WTC11 (cell line): ENCODE data around the gene MYBPH. TPM values are rescaled to one million over a fixed set of nuclear protein-coding genes. Genes with fewer than 3 reads are reported as not detected.
A peak's percentile ranks its signal among the peaks of the same experiment; 100 is the strongest.

Experiments
- ATAC-seq: fragments of 200-7000 bp; cut with Tn5 transposase; 2 replicates; pipeline ENCODE4 v1.10.0; 2021; ENCODE audit warnings: mild to moderate bottlenecking, moderate library complexity
- CTCF ChIA-PET: fragments of 300-600 bp; sonication (Branson Sonifier 250); formaldehyde crosslinking; loops from one replicate; lab custom pipeline; 2021; ENCODE audit warnings: antibody characterized with exemption; lab: Charles Lee
- POLR2A ChIA-PET: fragments of 350-600 bp; sonication (Branson Sonifier 250); formaldehyde crosslinking; loops from one replicate; lab custom pipeline; 2021; ENCODE audit warnings: antibody characterized with exemption; lab: Charles Lee
- DNase-seq: peaks from one replicate; pipeline ENCODE4 v3.0.0; 2021; ENCODE audit warnings: low spot score
- H3K27ac Mint-ChIP-seq: 2 replicates; pipeline ENCODE4 v1.8.0; 2021; ENCODE audit warnings: mixed read lengths
- H3K27me3 Mint-ChIP-seq: 2 replicates; pipeline ENCODE4 v1.8.0; 2021; ENCODE audit warnings: low read depth, mild to moderate bottlenecking, moderate library complexity, mixed read lengths
- H3K36me3 Mint-ChIP-seq: 2 replicates; pipeline ENCODE4 v1.8.0; 2021; ENCODE audit warnings: mixed read lengths
- H3K4me1 Mint-ChIP-seq: 2 replicates; pipeline ENCODE4 v1.8.0; 2022; ENCODE audit warnings: mixed read lengths
- H3K4me3 Mint-ChIP-seq: 2 replicates; pipeline ENCODE4 v1.8.0; 2021; ENCODE audit warnings: mild to moderate bottlenecking, moderate library complexity, mixed read lengths
- H3K9me3 Mint-ChIP-seq: 2 replicates; pipeline ENCODE4 v1.8.0; 2021; ENCODE audit warnings: mixed read lengths
- AR ChIP-seq: fragments of 250-450 bp; sonication (Bioruptor Pico); IDR thresholded peaks from 2 replicates; pipeline ENCODE4 v1.9.0; 2021; ENCODE audit warnings: mild to moderate bottlenecking
- ARID4B ChIP-seq: sonication (generic); formaldehyde crosslinking; IDR thresholded peaks from 2 replicates; pipeline ENCODE4 v1.8.0; 2023; ENCODE audit warnings: missing genetic modification reagents, mild to moderate bottlenecking, borderline replicate concordance
- CREB1 ChIP-seq: sonication (generic); formaldehyde crosslinking; IDR thresholded peaks from 2 replicates; pipeline ENCODE4 v1.8.0; 2023; ENCODE audit warnings: mild to moderate bottlenecking, missing genetic modification reagents
- ELF4 ChIP-seq: sonication (generic); formaldehyde crosslinking; IDR thresholded peaks from 2 replicates; pipeline ENCODE4 v1.8.1; 2022; ENCODE audit warnings: low read depth, mild to moderate bottlenecking, moderate library complexity, missing genetic modification reagents
- ERG ChIP-seq: fragments of 250-450 bp; sonication (Bioruptor Pico); IDR thresholded peaks from 2 replicates; pipeline ENCODE4 v1.8.0; 2021; ENCODE audit warnings: mild to moderate bottlenecking
- FOXK1 ChIP-seq: sonication (generic); formaldehyde crosslinking; IDR thresholded peaks from 2 replicates; pipeline ENCODE4 v1.8.0; 2022; ENCODE audit warnings: mild to moderate bottlenecking, moderate library complexity, missing genetic modification reagents
- HMGXB4 ChIP-seq: sonication (generic); formaldehyde crosslinking; IDR thresholded peaks from 2 replicates; pipeline ENCODE4 v1.8.1; 2023; ENCODE audit warnings: mild to moderate bottlenecking, moderate library complexity, missing genetic modification reagents
- NFATC4 ChIP-seq: fragments of 250-450 bp; sonication (Bioruptor Pico); IDR thresholded peaks from 2 replicates; pipeline ENCODE4 v1.9.0; 2021; ENCODE audit warnings: mild to moderate bottlenecking
- NFE2L1 ChIP-seq: sonication (generic); formaldehyde crosslinking; IDR thresholded peaks from 2 replicates; pipeline ENCODE4 v1.8.1; 2023; ENCODE audit warnings: missing genetic modification reagents
- NR2C2 ChIP-seq: sonication (generic); formaldehyde crosslinking; IDR thresholded peaks from 2 replicates; pipeline ENCODE4 v1.8.0; 2022; ENCODE audit warnings: mild to moderate bottlenecking, missing genetic modification reagents
- PRRX2 ChIP-seq: fragments of 250-450 bp; sonication (Bioruptor Pico); IDR thresholded peaks from 2 replicates; pipeline ENCODE4 v1.8.0; 2021; ENCODE audit warnings: mild to moderate bottlenecking
- SMAD4 ChIP-seq: sonication (generic); formaldehyde crosslinking; IDR thresholded peaks from 2 replicates; pipeline ENCODE4 v1.8.0; 2022; ENCODE audit warnings: mild to moderate bottlenecking, missing genetic modification reagents
- STAT6 ChIP-seq: sonication (generic); formaldehyde crosslinking; conservative IDR thresholded peaks from 2 replicates; pipeline ENCODE4 v1.8.1; 2023; ENCODE audit warnings: mild to moderate bottlenecking, low read depth, missing genetic modification reagents, moderate library complexity
- USF1 ChIP-seq: sonication (generic); formaldehyde crosslinking; IDR thresholded peaks from 2 replicates; pipeline ENCODE4 v1.8.0; 2022; ENCODE audit warnings: mild to moderate bottlenecking, missing genetic modification reagents
- ZMAT4 ChIP-seq: fragments of 250-450 bp; sonication (Bioruptor Pico); IDR thresholded peaks from 2 replicates; pipeline ENCODE4 v1.9.0; 2021; ENCODE audit warnings: mild to moderate bottlenecking
- ZNF219 ChIP-seq: sonication (generic); formaldehyde crosslinking; IDR thresholded peaks from 2 replicates; pipeline ENCODE4 v1.8.0; 2023; ENCODE audit warnings: missing genetic modification reagents, mild to moderate bottlenecking, borderline replicate concordance
- ZNF317 ChIP-seq: sonication (generic); formaldehyde crosslinking; IDR thresholded peaks from 2 replicates; pipeline ENCODE4 v1.8.1; 2023; ENCODE audit warnings: low read depth, mild to moderate bottlenecking, moderate library complexity, missing genetic modification reagents, borderline replicate concordance
- ZNF396 ChIP-seq: fragments of 250-450 bp; sonication (Bioruptor Pico); IDR thresholded peaks from 2 replicates; pipeline ENCODE4 v1.8.0; 2021; ENCODE audit warnings: mild to moderate bottlenecking, moderate library complexity, borderline replicate concordance
- ZNF416 ChIP-seq: fragments of 250-450 bp; sonication (Bioruptor Pico); IDR thresholded peaks from 2 replicates; pipeline ENCODE4 v1.9.0; 2021; ENCODE audit warnings: mild to moderate bottlenecking, inconsistent platforms
- ZNF423 ChIP-seq: fragments of 250-450 bp; sonication (Bioruptor Pico); IDR thresholded peaks from 2 replicates; pipeline ENCODE4 v2.1.2; 2022; ENCODE audit warnings: mild to moderate bottlenecking, moderate library complexity
- ZNF671 ChIP-seq: fragments of 250-450 bp; sonication (Bioruptor Pico); IDR thresholded peaks from 2 replicates; pipeline ENCODE4 v1.8.0; 2021; ENCODE audit warnings: mild to moderate bottlenecking
- total RNA-seq: library from RNA; stranded (reverse); gene quantifications from 3 replicates; pipeline ENCODE4 v1.2.3, GENCODE V29; 2021

MYBPH gene
- total RNA-seq, 1 experiment from 2014 or later = not detected

- TF ChIP-seq ZMAT4 = no peak
- TF ChIP-seq SMAD4 (CRISPR knock-in tag) = no peak
- no peak for TF ChIP-seq ERG (CRISPR knock-in tag)
- no peak for TF ChIP-seq ZNF317 (CRISPR knock-in tag)
- no peak for TF ChIP-seq ARID4B (CRISPR knock-in tag)
- no peak for TF ChIP-seq NFATC4 (CRISPR knock-in tag)
- TF ChIP-seq NFE2L1 (CRISPR knock-in tag) = no peak
- no peak for TF ChIP-seq ZNF219 (CRISPR knock-in tag)
- no peak for TF ChIP-seq ZNF396 (CRISPR knock-in tag)
- no peak for TF ChIP-seq ELF4 (CRISPR knock-in tag)
- no peak for TF ChIP-seq AR (CRISPR knock-in tag)
- TF ChIP-seq PRRX2 = no peak
- no peak for TF ChIP-seq ZNF416 (CRISPR knock-in tag)
- no peak for TF ChIP-seq CREB1 (CRISPR knock-in tag)
- TF ChIP-seq, all 79 proteins: peak for 0
Measured at GRCh38 chr1:203217139-203217655, 41.6 kb upstream of the MYBPH start (continued).

GRCh38 chr1:203216274-203217138 lies 40.9 kb upstream of the MYBPH start:
- H3K4me1 Mint-ChIP-seq = peaks cover 17% of the 10 kb centered on the region
- TF ChIP-seq NR2C2 (CRISPR knock-in tag) = no peak
- TF ChIP-seq ZNF671 (CRISPR knock-in tag) = no peak
- TF ChIP-seq FOXK1 (CRISPR knock-in tag) = no peak
- peak; percentile 25; the same call in 1 of the 2 replicates for TF ChIP-seq HMGXB4
- TF ChIP-seq ZNF423 (CRISPR knock-in tag) = no peak
- no peak for TF ChIP-seq STAT6 (CRISPR knock-in tag)
- no peak for TF ChIP-seq ZNF396 (CRISPR knock-in tag)
- TF ChIP-seq USF1 (CRISPR knock-in tag) = no peak

More at GRCh38 chr1:203216274-203217138, 40.9 kb upstream of the MYBPH start:
- DNase-seq = peak; percentile 75
- no peaks in the 10 kb centered on the region for H3K9me3 Mint-ChIP-seq
- H3K4me3 Mint-ChIP-seq = peak overlapping the region; percentile 29
- H3K36me3 Mint-ChIP-seq = no peaks in the 10 kb centered on the region
- ATAC-seq = peak; percentile 75
- H3K27me3 Mint-ChIP-seq = peaks cover 6% of the 10 kb centered on the region
- peak overlapping the region; percentile 34 for H3K27ac Mint-ChIP-seq
- ChIA-PET CTCF (interaction anchor here (0.5 to 6.8 kb wide), 65 partner anchors 8 to 456 kb away, joined by 3 to 192 read pairs (median 6); partner anchors contain the start of genes ADORA1, CHI3L1, MYBPH and MYOG), POLR2A (interaction anchor here (2.2 kb wide), 1 partner anchor 99 kb away, joined by 7 read pairs; no protein-coding TSS in a partner anchor)
